Measurements from ENCODE around the gene CBX8.
A peak's percentile ranks its signal among the peaks of the same experiment; 100 is the strongest.

CBX8 gene

GRCh38 chr17:79779661-79780365 lies 17.1 kb downstream of the CBX8 start:
- peak overlapping the region; percentile 90 for H3K27ac ChIP-seq
- TF ChIP-seq CTCF (conservative IDR thresholded peaks at IDR 0.05) (no peak), ZFX (IDR thresholded peaks at IDR 0.05) (no peak)

GRCh38 chr17:79779084-79779529 lies 17.8 kb downstream of the CBX8 start:
- TF ChIP-seq ZFX (IDR thresholded peaks at IDR 0.05) (no peak), CTCF (conservative IDR thresholded peaks at IDR 0.05) (no peak)
- H3K27ac ChIP-seq = peak overlapping the region; percentile 90

GRCh38 chr17:79778504-79779083 lies 18.3 kb downstream of the CBX8 start:
- no peak for TF ChIP-seq ZFX (IDR thresholded peaks at IDR 0.05)
- no peak for TF ChIP-seq CTCF (conservative IDR thresholded peaks at IDR 0.05)
- H3K27ac ChIP-seq = peak overlapping the region; percentile 90

GRCh38 chr17:79777894-79778503 lies 18.9 kb downstream of the CBX8 start, which contains the start of gene CBX2:
TSS of gene CBX2 (plus strand) at chr17:79778148. CDS start at chr17:79778236, 88 bp downstream.
- peak within 1 kb of the TSS; percentile 90 for H3K27ac ChIP-seq
- TF ChIP-seq ZFX (IDR thresholded peaks at IDR 0.05) (no peak), CTCF (conservative IDR thresholded peaks at IDR 0.05) (no peak)

GRCh38 chr17:79777120-79777893 lies 19.6 kb downstream of the CBX8 start:
- TF ChIP-seq CTCF (conservative IDR thresholded peaks at IDR 0.05) (no peak), ZFX (IDR thresholded peaks at IDR 0.05) (no peak)
- H3K27ac ChIP-seq = peak overlapping the region; percentile 90

- no peak for TF ChIP-seq CTCF (conservative IDR thresholded peaks at IDR 0.05)
- TF ChIP-seq ZFX (IDR thresholded peaks at IDR 0.05) = no peak
- H3K27ac ChIP-seq = peak overlapping the region; percentile 90; the same call in 1 of the 2 replicates
Observed at GRCh38 chr17:79776376-79777119, 20.3 kb downstream of the CBX8 start.

Measured in C4-2B (cell line).